ENCODE measurements around the gene RANBP3.

RANBP3 gene

GRCh38 chr19:5985098-5985783 lies 7.3 kb upstream of the RANBP3 start:
- Histone ChIP-seq H3K27me3 (ENCODE audit: control insufficient read depth, insufficient read depth, low read length) (no peaks in the 10 kb centered on the region), H3K4me3 (ENCODE audit: low read depth, low read length) (no peak overlapping the region), H3K9ac (ENCODE audit: low read length) (no peak overlapping the region), H3K36me3 (ENCODE audit: control insufficient read depth, insufficient read depth, low read length) (no peaks in the 10 kb centered on the region), H3K9me3 (ENCODE audit: control insufficient read depth, insufficient read depth, low read depth, low read length) (no peaks in the 10 kb centered on the region), H3K4me1 (ENCODE audit: control insufficient read depth, insufficient read depth, low read length) (peaks cover 12% of the 10 kb centered on the region; the same call in 1 of the 2 replicates), H3K27ac (ENCODE audit: low read depth, low read length) (no peak overlapping the region)

GRCh38 chr19:5984600-5984999 lies 6.7 kb upstream of the RANBP3 start:
- Histone ChIP-seq H3K4me1 (ENCODE audit: control insufficient read depth, insufficient read depth, low read length) (peaks cover 10% of the 10 kb centered on the region), H3K27me3 (ENCODE audit: control insufficient read depth, insufficient read depth, low read length) (no peaks in the 10 kb centered on the region), H3K9me3 (ENCODE audit: control insufficient read depth, insufficient read depth, low read depth, low read length) (no peaks in the 10 kb centered on the region), H3K27ac (ENCODE audit: low read depth, low read length) (no peak overlapping the region), H3K4me3 (ENCODE audit: low read depth, low read length) (no peak overlapping the region), H3K36me3 (ENCODE audit: control insufficient read depth, insufficient read depth, low read length) (no peaks in the 10 kb centered on the region), H3K9ac (ENCODE audit: low read length) (no peak overlapping the region)

- no peaks in the 10 kb centered on the region for H3K9me3 ChIP-seq (ENCODE audit: control insufficient read depth, insufficient read depth, low read depth, low read length)
- H3K9ac ChIP-seq (ENCODE audit: low read length), result no peak overlapping the region
- peaks cover 12% of the 10 kb centered on the region for H3K4me1 ChIP-seq (ENCODE audit: control insufficient read depth, insufficient read depth, low read length)
- no peak overlapping the region for H3K27ac ChIP-seq (ENCODE audit: low read depth, low read length)
- no peaks in the 10 kb centered on the region for H3K27me3 ChIP-seq (ENCODE audit: control insufficient read depth, insufficient read depth, low read length)
- no peaks in the 10 kb centered on the region for H3K36me3 ChIP-seq (ENCODE audit: control insufficient read depth, insufficient read depth, low read length)
- H3K4me3 ChIP-seq (ENCODE audit: low read depth, low read length), result no peak overlapping the region
These were observed 5.5 kb upstream of the RANBP3 start for GRCh38 chr19:5983367-5983955.

GRCh38 chr19:5978606-5979552 lies 939 bp upstream of the RANBP3 start:
- H3K36me3 ChIP-seq (ENCODE audit: control insufficient read depth, insufficient read depth, low read length), result peaks cover 21% of the 10 kb centered on the region
- peak overlapping the region; percentile 88 for H3K9ac ChIP-seq (ENCODE audit: low read length)
- no peaks in the 10 kb centered on the region for H3K9me3 ChIP-seq (ENCODE audit: control insufficient read depth, insufficient read depth, low read depth, low read length)
- H3K4me1 ChIP-seq (ENCODE audit: control insufficient read depth, insufficient read depth, low read length), result peaks cover 12% of the 10 kb centered on the region
- H3K4me3 ChIP-seq (ENCODE audit: low read depth, low read length), result peak overlapping the region; percentile 90
- H3K27ac ChIP-seq (ENCODE audit: low read depth, low read length), result peak overlapping the region; percentile 96; the same call in 1 of the 2 replicates
- no peaks in the 10 kb centered on the region for H3K27me3 ChIP-seq (ENCODE audit: control insufficient read depth, insufficient read depth, low read length)

GRCh38 chr19:5977222-5977784 lies 637 bp downstream of the RANBP3 start:
- peaks cover 12% of the 10 kb centered on the region for H3K4me1 ChIP-seq (ENCODE audit: control insufficient read depth, insufficient read depth, low read length)
- peak overlapping the region; percentile 96 for H3K27ac ChIP-seq (ENCODE audit: low read depth, low read length)
- H3K27me3 ChIP-seq (ENCODE audit: control insufficient read depth, insufficient read depth, low read length), result no peaks in the 10 kb centered on the region
- H3K9me3 ChIP-seq (ENCODE audit: control insufficient read depth, insufficient read depth, low read depth, low read length), result no peaks in the 10 kb centered on the region
- peaks cover 26% of the 10 kb centered on the region for H3K36me3 ChIP-seq (ENCODE audit: control insufficient read depth, insufficient read depth, low read length)
- H3K9ac ChIP-seq (ENCODE audit: low read length), result peak overlapping the region; percentile 88
- peak overlapping the region; percentile 90 for H3K4me3 ChIP-seq (ENCODE audit: low read depth, low read length)

- H3K27me3 ChIP-seq (ENCODE audit: control insufficient read depth, insufficient read depth, low read length), result no peaks in the 10 kb centered on the region
- peak overlapping the region; percentile 90 for H3K4me3 ChIP-seq (ENCODE audit: low read depth, low read length)
- H3K4me1 ChIP-seq (ENCODE audit: control insufficient read depth, insufficient read depth, low read length), result peaks cover 12% of the 10 kb centered on the region
- H3K36me3 ChIP-seq (ENCODE audit: control insufficient read depth, insufficient read depth, low read length), result peaks cover 26% of the 10 kb centered on the region
- no peak overlapping the region for H3K27ac ChIP-seq (ENCODE audit: low read depth, low read length)
- peak overlapping the region; percentile 88 for H3K9ac ChIP-seq (ENCODE audit: low read length)
- no peaks in the 10 kb centered on the region for H3K9me3 ChIP-seq (ENCODE audit: control insufficient read depth, insufficient read depth, low read depth, low read length)
These were observed 1.2 kb downstream of the RANBP3 start for GRCh38 chr19:5976768-5977167.

- Histone ChIP-seq H3K36me3 (ENCODE audit: control insufficient read depth, insufficient read depth, low read length) (peaks cover 26% of the 10 kb centered on the region), H3K27me3 (ENCODE audit: control insufficient read depth, insufficient read depth, low read length) (no peaks in the 10 kb centered on the region), H3K4me1 (ENCODE audit: control insufficient read depth, insufficient read depth, low read length) (peaks cover 12% of the 10 kb centered on the region), H3K9ac (ENCODE audit: low read length) (no peak overlapping the region), H3K4me3 (ENCODE audit: low read depth, low read length) (no peak overlapping the region), H3K9me3 (ENCODE audit: control insufficient read depth, insufficient read depth, low read depth, low read length) (no peaks in the 10 kb centered on the region), H3K27ac (ENCODE audit: low read depth, low read length) (no peak overlapping the region)
These were observed 2.6 kb downstream of the RANBP3 start for GRCh38 chr19:5975388-5975728.

GRCh38 chr19:5974721-5975387 lies 3.1 kb downstream of the RANBP3 start:
- Histone ChIP-seq H3K27me3 (ENCODE audit: control insufficient read depth, insufficient read depth, low read length) (no peaks in the 10 kb centered on the region), H3K27ac (ENCODE audit: low read depth, low read length) (no peak overlapping the region), H3K9ac (ENCODE audit: low read length) (no peak overlapping the region), H3K4me1 (ENCODE audit: control insufficient read depth, insufficient read depth, low read length) (peaks cover 10% of the 10 kb centered on the region), H3K4me3 (ENCODE audit: low read depth, low read length) (no peak overlapping the region), H3K36me3 (ENCODE audit: control insufficient read depth, insufficient read depth, low read length) (peaks cover 26% of the 10 kb centered on the region), H3K9me3 (ENCODE audit: control insufficient read depth, insufficient read depth, low read depth, low read length) (no peaks in the 10 kb centered on the region)

GRCh38 chr19:5973867-5974635 lies 3.9 kb downstream of the RANBP3 start:
- Histone ChIP-seq H3K27me3 (ENCODE audit: control insufficient read depth, insufficient read depth, low read length) (no peaks in the 10 kb centered on the region), H3K27ac (ENCODE audit: low read depth, low read length) (no peak overlapping the region), H3K9me3 (ENCODE audit: control insufficient read depth, insufficient read depth, low read depth, low read length) (no peaks in the 10 kb centered on the region), H3K4me1 (ENCODE audit: control insufficient read depth, insufficient read depth, low read length) (peaks cover 12% of the 10 kb centered on the region; the same call in 1 of the 2 replicates), H3K9ac (ENCODE audit: low read length) (no peak overlapping the region), H3K36me3 (ENCODE audit: control insufficient read depth, insufficient read depth, low read length) (peaks cover 29% of the 10 kb centered on the region), H3K4me3 (ENCODE audit: low read depth, low read length) (no peak overlapping the region)

- H3K27ac ChIP-seq (ENCODE audit: low read depth, low read length), result no peak overlapping the region
- H3K27me3 ChIP-seq (ENCODE audit: control insufficient read depth, insufficient read depth, low read length), result no peaks in the 10 kb centered on the region
- no peak overlapping the region for H3K9ac ChIP-seq (ENCODE audit: low read length)
- peaks cover 29% of the 10 kb centered on the region for H3K36me3 ChIP-seq (ENCODE audit: control insufficient read depth, insufficient read depth, low read length)
- H3K4me3 ChIP-seq (ENCODE audit: low read depth, low read length), result no peak overlapping the region
- H3K9me3 ChIP-seq (ENCODE audit: control insufficient read depth, insufficient read depth, low read depth, low read length), result no peaks in the 10 kb centered on the region
- H3K4me1 ChIP-seq (ENCODE audit: control insufficient read depth, insufficient read depth, low read length), result peaks cover 18% of the 10 kb centered on the region
These were observed 4.6 kb downstream of the RANBP3 start for GRCh38 chr19:5973376-5973775.
